KOPT-K1 (cell line): Measurements from ENCODE around the gene RNGTT.

Source experiments
- H3K27ac ChIP-seq: fragments of 200-600 bp; sonication (generic); 2 replicates; pipeline ENCODE4 v1.5.1; 2016; ENCODE audit warnings: antibody characterized with exemption, mild to moderate bottlenecking, low read depth, low read length; ENCODE audit not compliant: poor library complexity, severe bottlenecking
- H3K36me3 ChIP-seq: fragments of 200-600 bp; sonication (generic); 2 replicates; pipeline ENCODE4 v1.5.1; 2017; ENCODE audit warnings: antibody characterized with exemption, mild to moderate bottlenecking, low read length, moderate library complexity; ENCODE audit not compliant: insufficient read depth
- H3K9me3 ChIP-seq: fragments of 200-600 bp; sonication (generic); 2 replicates; pipeline ENCODE4 v1.5.1; 2017; ENCODE audit warnings: antibody characterized with exemption, low read length, mild to moderate bottlenecking; ENCODE audit not compliant: insufficient read depth, poor library complexity, severe bottlenecking

Gene RNGTT

GRCh38 chr6:88605271-88605670 lies 358.1 kb downstream of the RNGTT start:
- Histone ChIP-seq H3K9me3 (no peaks in the 10 kb centered on the region), H3K36me3 (no peaks in the 10 kb centered on the region), H3K27ac (no peak overlapping the region)

- no peaks in the 10 kb centered on the region for H3K9me3 ChIP-seq
- no peaks in the 10 kb centered on the region for H3K36me3 ChIP-seq
- H3K27ac ChIP-seq: no peak overlapping the region
These were observed 363.8 kb downstream of the RNGTT start for GRCh38 chr6:88599571-88599970.

GRCh38 chr6:88596801-88597200 lies 366.6 kb downstream of the RNGTT start:
- no peaks in the 10 kb centered on the region for H3K36me3 ChIP-seq
- H3K27ac ChIP-seq: no peak overlapping the region
- H3K9me3 ChIP-seq: peaks cover 4% of the 10 kb centered on the region

- H3K27ac ChIP-seq: no peak overlapping the region
- H3K36me3 ChIP-seq: no peaks in the 10 kb centered on the region
- H3K9me3 ChIP-seq: peaks cover 7% of the 10 kb centered on the region
These were observed 374.5 kb downstream of the RNGTT start for GRCh38 chr6:88588938-88589337.

GRCh38 chr6:88587150-88587520 lies 376.3 kb downstream of the RNGTT start:
- Histone ChIP-seq H3K9me3 (peaks cover 17% of the 10 kb centered on the region), H3K27ac (no peak overlapping the region), H3K36me3 (no peaks in the 10 kb centered on the region)

GRCh38 chr6:88586371-88587149 lies 376.9 kb downstream of the RNGTT start:
- Histone ChIP-seq H3K27ac (no peak overlapping the region), H3K9me3 (peaks cover 17% of the 10 kb centered on the region), H3K36me3 (no peaks in the 10 kb centered on the region)

GRCh38 chr6:88585276-88585692 lies 378.1 kb downstream of the RNGTT start:
- H3K9me3 ChIP-seq: peaks cover 17% of the 10 kb centered on the region
- H3K36me3 ChIP-seq: no peaks in the 10 kb centered on the region
- H3K27ac ChIP-seq: no peak overlapping the region

- H3K36me3 ChIP-seq: no peaks in the 10 kb centered on the region
- no peak overlapping the region for H3K27ac ChIP-seq
- H3K9me3 ChIP-seq: peaks cover 17% of the 10 kb centered on the region
These were observed 378.7 kb downstream of the RNGTT start for GRCh38 chr6:88584581-88585275.

- Histone ChIP-seq H3K36me3 (no peaks in the 10 kb centered on the region), H3K9me3 (no peaks in the 10 kb centered on the region), H3K27ac (no peak overlapping the region)
These were observed 386.0 kb downstream of the RNGTT start for GRCh38 chr6:88577461-88577860.

GRCh38 chr6:88575536-88575935 lies 387.9 kb downstream of the RNGTT start:
- Histone ChIP-seq H3K36me3 (no peaks in the 10 kb centered on the region), H3K9me3 (no peaks in the 10 kb centered on the region), H3K27ac (no peak overlapping the region)

GRCh38 chr6:88574651-88575050 lies 388.8 kb downstream of the RNGTT start:
- no peak overlapping the region for H3K27ac ChIP-seq
- H3K9me3 ChIP-seq: peaks cover 8% of the 10 kb centered on the region
- no peaks in the 10 kb centered on the region for H3K36me3 ChIP-seq

GRCh38 chr6:88574031-88574430 lies 389.4 kb downstream of the RNGTT start:
- H3K27ac ChIP-seq: no peak overlapping the region
- H3K36me3 ChIP-seq: no peaks in the 10 kb centered on the region
- H3K9me3 ChIP-seq: peaks cover 14% of the 10 kb centered on the region

- Histone ChIP-seq H3K36me3 (no peaks in the 10 kb centered on the region), H3K27ac (no peak overlapping the region), H3K9me3 (peaks cover 18% of the 10 kb centered on the region)
These were observed 389.9 kb downstream of the RNGTT start for GRCh38 chr6:88573561-88573960.

- H3K36me3 ChIP-seq: no peaks in the 10 kb centered on the region
- no peak overlapping the region for H3K27ac ChIP-seq
- peaks cover 20% of the 10 kb centered on the region for H3K9me3 ChIP-seq
These were observed 390.8 kb downstream of the RNGTT start for GRCh38 chr6:88572449-88573139.

- H3K27ac ChIP-seq: no peak overlapping the region
- no peaks in the 10 kb centered on the region for H3K36me3 ChIP-seq
- peaks cover 20% of the 10 kb centered on the region for H3K9me3 ChIP-seq
These were observed 393.5 kb downstream of the RNGTT start for GRCh38 chr6:88569959-88570358.
